ENCODE data around the gene TMPRSS4. TPM values are rescaled to one million over a fixed set of nuclear protein-coding genes. Genes with fewer than 3 reads are reported as not detected.

Gene TMPRSS4
- total and polyA plus RNA-seq, 8 donors: 2.9 to 7.0 (median 4.4) TPM

DNA sequence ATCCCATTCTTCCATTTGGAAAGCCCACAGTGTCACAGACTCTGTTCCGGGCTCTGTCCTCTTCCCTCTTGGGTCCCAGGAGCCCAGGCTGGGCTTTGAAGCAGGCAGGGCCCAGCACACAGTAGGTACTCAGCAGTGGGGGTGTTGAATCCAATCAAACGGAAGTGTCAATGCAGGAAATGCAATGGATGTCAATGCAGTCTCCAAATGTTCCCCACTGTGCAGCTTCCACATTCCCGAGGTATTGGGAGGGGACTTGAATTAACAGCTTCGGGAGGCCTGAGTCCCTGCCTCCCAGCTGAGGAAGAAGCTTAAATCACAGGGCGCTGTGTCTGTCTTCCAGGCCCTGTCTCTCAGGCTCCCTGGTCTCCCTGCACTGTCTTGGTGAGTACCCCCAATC is 31.6 kb downstream of the TMPRSS4 start:
- Histone ChIP-seq H3K9me3 (no peaks in the 10 kb centered on the region), H3K27me3 (no peaks in the 10 kb centered on the region), H3K36me3 (no peaks in the 10 kb centered on the region), H3K27ac (no peak overlapping the region), H3K4me3 (no peak overlapping the region), H3K4me1 (no peaks in the 10 kb centered on the region)
- ATAC-seq (no peak), DNase-seq (no peak)
- TF ChIP-seq CTCF (IDR thresholded peaks at IDR 0.05): no peak
- intact Hi-C loops (cut with DNase I): no loop called here

DNA sequence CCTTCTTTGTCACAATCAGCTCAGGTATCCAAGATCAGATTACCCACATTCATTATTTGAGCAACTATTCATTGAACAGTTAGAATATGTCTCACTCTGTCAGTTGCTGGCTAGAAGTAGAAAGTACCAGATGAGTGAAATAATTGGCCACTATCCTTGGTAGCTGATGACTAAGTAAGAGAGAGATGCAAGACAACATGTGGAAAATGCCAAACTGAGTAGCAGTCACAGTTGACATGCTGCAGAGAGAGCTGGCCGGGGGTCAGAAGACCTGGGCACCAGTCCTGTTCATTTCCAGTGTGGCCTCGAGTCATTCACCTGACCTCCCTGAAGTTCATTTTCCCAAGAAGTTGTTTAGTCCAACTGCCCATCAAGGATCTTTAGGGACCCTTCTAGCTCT is 32.4 kb downstream of the TMPRSS4 start:
- H3K9me3 ChIP-seq: no peaks in the 10 kb centered on the region
- TF ChIP-seq CTCF (IDR thresholded peaks at IDR 0.05): no peak
- H3K36me3 ChIP-seq: no peaks in the 10 kb centered on the region
- DNase-seq (no peak), ATAC-seq (peak; percentile 16)
- no peak overlapping the region for H3K27ac ChIP-seq
- no peak overlapping the region for H3K4me3 ChIP-seq
- intact Hi-C loops (cut with DNase I): no loop called here
- no peaks in the 10 kb centered on the region for H3K4me1 ChIP-seq
- H3K27me3 ChIP-seq: no peaks in the 10 kb centered on the region

DNA sequence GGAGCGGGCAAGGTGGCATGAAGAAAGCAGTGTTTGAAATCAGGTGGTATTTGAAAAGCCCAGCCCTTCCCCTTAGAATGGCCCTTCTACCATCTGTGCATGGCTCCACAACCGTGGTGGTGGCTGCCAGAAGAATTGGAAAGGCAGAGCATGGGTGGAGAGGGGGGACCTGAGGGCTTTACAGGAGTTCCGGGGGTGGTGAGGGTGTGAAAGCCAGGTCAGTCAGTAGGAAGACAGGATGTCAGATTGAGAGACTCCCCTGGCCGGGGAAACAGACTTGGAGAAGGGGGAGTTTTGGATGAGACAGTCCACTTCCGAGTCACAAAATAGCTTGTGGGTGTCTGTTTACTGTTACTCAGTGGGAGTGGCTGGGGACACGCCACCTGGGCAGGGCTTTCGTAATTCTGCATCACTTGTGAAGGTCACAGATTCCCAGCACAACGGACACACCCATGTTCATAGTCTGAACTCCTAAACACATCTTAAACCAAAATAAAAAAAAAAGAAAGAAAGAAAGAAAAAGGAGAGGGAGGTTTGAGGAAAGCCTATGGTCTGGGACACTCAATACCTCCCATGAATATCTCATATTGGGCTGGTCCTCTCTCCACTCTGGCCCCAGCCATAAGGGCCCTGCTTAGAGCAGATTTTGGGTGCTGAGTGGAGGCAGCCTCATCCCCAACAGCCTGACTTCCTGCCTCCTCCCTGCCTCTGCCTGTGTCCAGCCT is 34.3 kb downstream of the TMPRSS4 start:
- no peaks in the 10 kb centered on the region for H3K4me1 ChIP-seq

GRCh38 chr11:118111744-118112035 is 34.8 kb downstream of the TMPRSS4 start:
- H3K4me1 ChIP-seq: no peaks in the 10 kb centered on the region
- TF ChIP-seq CTCF (IDR thresholded peaks at IDR 0.05): no peak

More for the DNA sequence above, 34.3 kb downstream of the TMPRSS4 start:
- peak; percentile 21 for ATAC-seq
- no peaks in the 10 kb centered on the region for H3K27me3 ChIP-seq
- no peak for TF ChIP-seq CTCF (IDR thresholded peaks at IDR 0.05)
- H3K4me3 ChIP-seq: no peak overlapping the region
- H3K9me3 ChIP-seq: no peaks in the 10 kb centered on the region
- H3K36me3 ChIP-seq: no peaks in the 10 kb centered on the region
- no peak overlapping the region for H3K27ac ChIP-seq
- DNase-seq: no peak
- intact Hi-C loops (cut with DNase I): no loop called here

DNA sequence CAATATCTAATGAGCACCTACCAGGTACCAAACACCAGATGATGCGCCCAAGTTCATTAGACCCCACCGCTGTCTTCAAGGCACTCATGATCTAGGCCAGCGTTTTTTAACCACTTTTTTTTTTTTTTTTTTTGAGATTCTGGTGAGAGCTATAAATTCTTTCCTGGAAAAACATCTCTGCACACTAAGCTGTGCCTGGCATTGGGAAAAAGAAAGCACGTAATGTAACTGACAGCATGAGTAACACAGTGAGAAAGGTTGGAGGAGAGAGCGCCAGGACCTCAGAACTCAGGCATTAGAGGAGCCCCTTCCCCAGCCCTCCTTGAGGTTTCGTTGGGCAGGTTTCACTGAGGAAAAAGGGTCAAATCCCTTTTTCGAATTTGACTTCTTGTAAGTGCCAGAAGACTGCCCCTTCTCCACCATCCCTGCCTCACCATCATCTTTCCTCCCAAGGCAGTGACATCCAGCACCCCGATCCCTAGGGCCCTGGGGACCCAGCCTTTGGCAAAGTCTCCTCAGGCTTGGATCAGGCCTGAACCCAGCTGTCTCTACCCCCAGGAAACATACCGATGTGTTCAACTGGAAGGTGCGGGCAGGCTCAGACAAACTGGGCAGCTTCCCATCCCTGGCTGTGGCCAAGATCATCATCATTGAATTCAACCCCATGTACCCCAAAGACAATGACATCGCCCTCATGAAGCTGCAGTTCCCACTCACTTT is 36.0 kb downstream of the TMPRSS4 start:
- Histone ChIP-seq H3K4me3 (no peak overlapping the region), H3K27ac (no peak overlapping the region), H3K9me3 (no peaks in the 10 kb centered on the region), H3K27me3 (no peaks in the 10 kb centered on the region), H3K4me1 (no peaks in the 10 kb centered on the region), H3K36me3 (no peaks in the 10 kb centered on the region)
- no peak for DNase-seq
- no peak for TF ChIP-seq CTCF (IDR thresholded peaks at IDR 0.05)
- intact Hi-C loops (cut with DNase I): no loop called here
- no peak for ATAC-seq

More at GRCh38 chr11:118111744-118112035, 34.8 kb downstream of the TMPRSS4 start:
- H3K36me3 ChIP-seq: no peaks in the 10 kb centered on the region
- H3K27ac ChIP-seq: no peak overlapping the region
- no peaks in the 10 kb centered on the region for H3K9me3 ChIP-seq
- ATAC-seq (no peak), DNase-seq (no peak)
- no peaks in the 10 kb centered on the region for H3K27me3 ChIP-seq
- no peak overlapping the region for H3K4me3 ChIP-seq
- intact Hi-C loops (cut with DNase I): no loop called here

All from left lung (tissue), 10 donors.